Loucy (cell line): ENCODE data around the gene FER.

Experiments used
- EZH2phosphoT487 ChIP-seq: fragments of 200-600 bp; IDR thresholded peaks from 2 replicates; pipeline ENCODE4 v1.6.1; 2018; ENCODE audit warnings: antibody characterized with exemption, mild to moderate bottlenecking, moderate library complexity, borderline replicate concordance
- TF ChIP-seq, protein P1 (sequence below): fragments of 200-600 bp; sonication (generic); conservative IDR thresholded peaks from 2 replicates; pipeline ENCODE4 v1.5.1; 2014; ENCODE audit warnings: mild to moderate bottlenecking, antibody characterized with exemption, low read length

DNA sequence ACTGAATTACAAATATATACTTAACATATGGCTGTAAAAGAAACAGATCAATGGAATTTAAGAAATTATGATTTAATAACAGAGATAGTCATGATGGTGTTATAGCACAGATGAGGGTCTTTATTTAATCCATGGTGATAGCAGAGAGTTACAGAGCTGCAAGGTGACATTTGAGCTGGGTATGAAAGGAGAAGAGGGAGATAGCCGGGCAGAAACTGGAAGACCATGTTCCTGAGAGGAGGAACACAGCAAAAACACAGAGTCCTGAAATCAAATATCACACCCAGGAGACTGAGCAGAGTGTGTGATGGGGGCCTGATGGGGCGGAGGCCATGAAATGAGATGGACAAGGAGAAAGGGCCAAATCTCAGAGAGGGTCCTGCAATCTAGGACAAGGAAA is 498.7 kb downstream of the FER start:
- TF ChIP-seq, protein P1, sequence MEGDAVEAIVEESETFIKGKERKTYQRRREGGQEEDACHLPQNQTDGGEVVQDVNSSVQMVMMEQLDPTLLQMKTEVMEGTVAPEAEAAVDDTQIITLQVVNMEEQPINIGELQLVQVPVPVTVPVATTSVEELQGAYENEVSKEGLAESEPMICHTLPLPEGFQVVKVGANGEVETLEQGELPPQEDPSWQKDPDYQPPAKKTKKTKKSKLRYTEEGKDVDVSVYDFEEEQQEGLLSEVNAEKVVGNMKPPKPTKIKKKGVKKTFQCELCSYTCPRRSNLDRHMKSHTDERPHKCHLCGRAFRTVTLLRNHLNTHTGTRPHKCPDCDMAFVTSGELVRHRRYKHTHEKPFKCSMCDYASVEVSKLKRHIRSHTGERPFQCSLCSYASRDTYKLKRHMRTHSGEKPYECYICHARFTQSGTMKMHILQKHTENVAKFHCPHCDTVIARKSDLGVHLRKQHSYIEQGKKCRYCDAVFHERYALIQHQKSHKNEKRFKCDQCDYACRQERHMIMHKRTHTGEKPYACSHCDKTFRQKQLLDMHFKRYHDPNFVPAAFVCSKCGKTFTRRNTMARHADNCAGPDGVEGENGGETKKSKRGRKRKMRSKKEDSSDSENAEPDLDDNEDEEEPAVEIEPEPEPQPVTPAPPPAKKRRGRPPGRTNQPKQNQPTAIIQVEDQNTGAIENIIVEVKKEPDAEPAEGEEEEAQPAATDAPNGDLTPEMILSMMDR, result no peak
- TF ChIP-seq EZH2phosphoT487, result no peak
